Endothelial cell of umbilical vein (primary cell): Measurements from ENCODE around the gene CNN1.
"Not testable (repeated sequence)": the region's sequence is repeated elsewhere in the genome, so short reads cannot be mapped to it uniquely, and the experiment has no call there.

Source experiments
- EZH2 ChIP-seq: IDR thresholded peaks from 2 replicates; pipeline ENCODE4 v1.6.1; 2012; ENCODE audit warnings: borderline replicate concordance, low read depth, mild to moderate bottlenecking, moderate library complexity, low read length, inconsistent platforms; ENCODE audit not compliant: severe bottlenecking
- FOS ChIP-seq: IDR thresholded peaks from 2 replicates; pipeline ENCODE4 v1.6.1; 2011; ENCODE audit warnings: mild to moderate bottlenecking, low read length, moderate library complexity, borderline replicate concordance; ENCODE audit not compliant: insufficient read depth
- POLR2A ChIP-seq: IDR thresholded peaks from 2 replicates; pipeline ENCODE4 v1.6.1; 2012; ENCODE audit warnings: low read depth, mild to moderate bottlenecking, control low read depth, low read length
- POLR2AphosphoS5 ChIP-seq: IDR thresholded peaks from 2 replicates; pipeline ENCODE4 v1.6.1; 2012; ENCODE audit warnings: low read depth, mild to moderate bottlenecking, control low read depth, low read length, moderate library complexity; ENCODE audit not compliant: insufficient read depth
- TF ChIP-seq, protein P1 (sequence below), 2 donors: IDR thresholded peaks; 1 replicate in 1 of 2; 2 replicates in 1 of 2; pipeline ENCODE4 v1.5.1; 2011; ENCODE audit warnings: low read length in 2 of 2, mild to moderate bottlenecking in 2 of 2, moderate library complexity in 2 of 2, control low read depth in 1 of 2, inconsistent platforms in 1 of 2, low read depth in 1 of 2; ENCODE audit not compliant: insufficient read depth in 1 of 2; ENCODE audit errors: extremely low read depth in 1 of 2
- TF ChIP-seq, protein P2 (sequence below): IDR thresholded peaks from 2 replicates; pipeline ENCODE4 v1.6.1; 2011; ENCODE audit not compliant: insufficient read depth, insufficient read length

- not testable (repeated sequence) for TF ChIP-seq EZH2, POLR2AphosphoS5, POLR2A, FOS
- TF ChIP-seq, protein P1, sequence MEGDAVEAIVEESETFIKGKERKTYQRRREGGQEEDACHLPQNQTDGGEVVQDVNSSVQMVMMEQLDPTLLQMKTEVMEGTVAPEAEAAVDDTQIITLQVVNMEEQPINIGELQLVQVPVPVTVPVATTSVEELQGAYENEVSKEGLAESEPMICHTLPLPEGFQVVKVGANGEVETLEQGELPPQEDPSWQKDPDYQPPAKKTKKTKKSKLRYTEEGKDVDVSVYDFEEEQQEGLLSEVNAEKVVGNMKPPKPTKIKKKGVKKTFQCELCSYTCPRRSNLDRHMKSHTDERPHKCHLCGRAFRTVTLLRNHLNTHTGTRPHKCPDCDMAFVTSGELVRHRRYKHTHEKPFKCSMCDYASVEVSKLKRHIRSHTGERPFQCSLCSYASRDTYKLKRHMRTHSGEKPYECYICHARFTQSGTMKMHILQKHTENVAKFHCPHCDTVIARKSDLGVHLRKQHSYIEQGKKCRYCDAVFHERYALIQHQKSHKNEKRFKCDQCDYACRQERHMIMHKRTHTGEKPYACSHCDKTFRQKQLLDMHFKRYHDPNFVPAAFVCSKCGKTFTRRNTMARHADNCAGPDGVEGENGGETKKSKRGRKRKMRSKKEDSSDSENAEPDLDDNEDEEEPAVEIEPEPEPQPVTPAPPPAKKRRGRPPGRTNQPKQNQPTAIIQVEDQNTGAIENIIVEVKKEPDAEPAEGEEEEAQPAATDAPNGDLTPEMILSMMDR (IDR thresholded peaks at IDR 0.05; ENCODE audit: extremely low read depth in 1 of 2, insufficient read depth in 1 of 2, low read depth in 1 of 2, low read length in 2 of 2), result not testable (repeated sequence)
- TF ChIP-seq, protein P2, sequence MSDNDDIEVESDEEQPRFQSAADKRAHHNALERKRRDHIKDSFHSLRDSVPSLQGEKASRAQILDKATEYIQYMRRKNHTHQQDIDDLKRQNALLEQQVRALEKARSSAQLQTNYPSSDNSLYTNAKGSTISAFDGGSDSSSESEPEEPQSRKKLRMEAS, result not testable (repeated sequence)
Observed at GRCh38 chr19:11565649-11565980, 27.0 kb downstream of the CNN1 start.
